K562 (cell line): ENCODE data around the gene IGLL1. TPM values are rescaled to one million over a fixed set of nuclear protein-coding genes. Genes with fewer than 3 reads are reported as not detected.

Experiments used
- E2F4 ChIP-seq: sonication (generic); formaldehyde crosslinking; IDR thresholded peaks from 2 replicates; pipeline ENCODE4 v1.8.0; 2022; ENCODE audit warnings: mild to moderate bottlenecking, low read depth, missing genetic modification reagents
- HIVEP1 ChIP-seq: fragments of 250-450 bp; sonication (Bioruptor Pico); IDR thresholded peaks from 2 replicates; pipeline ENCODE4 v1.4.0; 2020; ENCODE audit warnings: mild to moderate bottlenecking
- HOXB6 ChIP-seq: fragments of 250-450 bp; sonication (Bioruptor Pico); IDR thresholded peaks from 2 replicates; pipeline ENCODE4 v1.5.1; 2022; ENCODE audit warnings: mild to moderate bottlenecking, borderline replicate concordance
- ILF3 ChIP-seq: fragments of 450-650 bp; IDR thresholded peaks from 2 replicates; pipeline ENCODE4 v1.6.1; 2018; ENCODE audit warnings: antibody characterized with exemption, mild to moderate bottlenecking, moderate library complexity, borderline replicate concordance
- KLF10 ChIP-seq: fragments of 250-450 bp; sonication (Bioruptor Pico); IDR thresholded peaks from 2 replicates; pipeline ENCODE4 v1.6.1; 2021; ENCODE audit warnings: matching md5 sums
- MTA3 ChIP-seq: fragments of 450-650 bp; formaldehyde crosslinking; IDR thresholded peaks from 2 replicates; pipeline ENCODE4 v1.6.1; 2017; ENCODE audit warnings: mild to moderate bottlenecking, borderline replicate concordance
- PTRF ChIP-seq: fragments of 450-650 bp; IDR thresholded peaks from 2 replicates; pipeline ENCODE4 v1.6.1; 2016; ENCODE audit warnings: mild to moderate bottlenecking, missing genetic modification characterization, missing compliant biosample characterization
- RERE ChIP-seq: sonication (generic); formaldehyde crosslinking; IDR thresholded peaks from 2 replicates; pipeline ENCODE4 v1.8.0; 2023; ENCODE audit warnings: missing genetic modification reagents, mild to moderate bottlenecking, borderline replicate concordance
- ZNF354B ChIP-seq: fragments of 250-450 bp; sonication (Bioruptor Pico); IDR thresholded peaks from 2 replicates; pipeline ENCODE4 v1.4.0; 2020
- polyA plus RNA-seq, 8 experiments: library from polyadenylated mRNA; depleted of rRNA in 4 of 8; stranded (reverse) in 5 of 8; unstranded in 3 of 8; fragments of >200 nt; fragmentation: Nextera tagmentation in 2 of 8; fragmentation: Illumina TruSeq in 1 of 8; extraction: Ambion mirVana in 2 of 8; extraction: Trizol in 1 of 8; gene quantifications; 2 replicates each; pipeline versions ENCODE4 v1.2.1 to v1.2.3, GENCODE V29; 2011 to 2014; ENCODE audit warnings: inconsistent platforms in 1 of 8, missing spikeins in 1 of 8
- total RNA-seq, 7 experiments: library from RNA; depleted of rRNA in 6 of 7; stranded (reverse); fragments of >200 nt in 6 of 7; fragmentation: Illumina TruSeq in 2 of 7; extraction: Trizol in 2 of 7; gene quantifications; 2 replicates each; pipeline versions ENCODE4 v1.2.1 to v1.2.3, GENCODE V29; 2011 to 2021; ENCODE audit warnings: low replicate concordance in 1 of 7
- TF ChIP-seq, protein P1 (sequence below): sonication (generic); formaldehyde crosslinking; IDR thresholded peaks from 2 replicates; pipeline ENCODE4 v1.8.1; 2023; ENCODE audit warnings: mild to moderate bottlenecking, missing genetic modification reagents
- TF ChIP-seq, protein P2 (sequence below), 2 experiments: IDR thresholded peaks; 2 replicates each; pipeline ENCODE4 v1.6.1; 2012; ENCODE audit warnings: improper control_type of control experiment in 2 of 2, low read depth in 2 of 2, low read length in 2 of 2, borderline replicate concordance in 1 of 2
- TF ChIP-seq, protein P3 (sequence below): fragments of 250-450 bp; sonication (Bioruptor Pico); IDR thresholded peaks from 2 replicates; pipeline ENCODE4 v1.4.0; 2020

The IGLL1 gene
- total and polyA plus RNA-seq, 9 of the 15 experiments (the other 6 are each of a cell fraction or from before 2014, with no cell fraction given): 0.10 to 0.32 (median 0.20) TPM; not detected in 6

- TF ChIP-seq ILF3 (no peak), KLF10 (no peak), ZNF354B (CRISPR knock-in tag) (no peak), E2F4 (CRISPR knock-in tag) (no peak), MTA3 (no peak; the same call in 1 of the 2 replicates), PTRF (tag) (no peak), HIVEP1 (CRISPR knock-in tag) (no peak), RERE (CRISPR knock-in tag) (no peak), HOXB6 (CRISPR knock-in tag) (no peak)
- TF ChIP-seq, protein P1, sequence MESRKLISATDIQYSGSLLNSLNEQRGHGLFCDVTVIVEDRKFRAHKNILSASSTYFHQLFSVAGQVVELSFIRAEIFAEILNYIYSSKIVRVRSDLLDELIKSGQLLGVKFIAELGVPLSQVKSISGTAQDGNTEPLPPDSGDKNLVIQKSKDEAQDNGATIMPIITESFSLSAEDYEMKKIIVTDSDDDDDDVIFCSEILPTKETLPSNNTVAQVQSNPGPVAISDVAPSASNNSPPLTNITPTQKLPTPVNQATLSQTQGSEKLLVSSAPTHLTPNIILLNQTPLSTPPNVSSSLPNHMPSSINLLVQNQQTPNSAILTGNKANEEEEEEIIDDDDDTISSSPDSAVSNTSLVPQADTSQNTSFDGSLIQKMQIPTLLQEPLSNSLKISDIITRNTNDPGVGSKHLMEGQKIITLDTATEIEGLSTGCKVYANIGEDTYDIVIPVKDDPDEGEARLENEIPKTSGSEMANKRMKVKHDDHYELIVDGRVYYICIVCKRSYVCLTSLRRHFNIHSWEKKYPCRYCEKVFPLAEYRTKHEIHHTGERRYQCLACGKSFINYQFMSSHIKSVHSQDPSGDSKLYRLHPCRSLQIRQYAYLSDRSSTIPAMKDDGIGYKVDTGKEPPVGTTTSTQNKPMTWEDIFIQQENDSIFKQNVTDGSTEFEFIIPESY (CRISPR knock-in tag): no peak
- TF ChIP-seq, protein P2, sequence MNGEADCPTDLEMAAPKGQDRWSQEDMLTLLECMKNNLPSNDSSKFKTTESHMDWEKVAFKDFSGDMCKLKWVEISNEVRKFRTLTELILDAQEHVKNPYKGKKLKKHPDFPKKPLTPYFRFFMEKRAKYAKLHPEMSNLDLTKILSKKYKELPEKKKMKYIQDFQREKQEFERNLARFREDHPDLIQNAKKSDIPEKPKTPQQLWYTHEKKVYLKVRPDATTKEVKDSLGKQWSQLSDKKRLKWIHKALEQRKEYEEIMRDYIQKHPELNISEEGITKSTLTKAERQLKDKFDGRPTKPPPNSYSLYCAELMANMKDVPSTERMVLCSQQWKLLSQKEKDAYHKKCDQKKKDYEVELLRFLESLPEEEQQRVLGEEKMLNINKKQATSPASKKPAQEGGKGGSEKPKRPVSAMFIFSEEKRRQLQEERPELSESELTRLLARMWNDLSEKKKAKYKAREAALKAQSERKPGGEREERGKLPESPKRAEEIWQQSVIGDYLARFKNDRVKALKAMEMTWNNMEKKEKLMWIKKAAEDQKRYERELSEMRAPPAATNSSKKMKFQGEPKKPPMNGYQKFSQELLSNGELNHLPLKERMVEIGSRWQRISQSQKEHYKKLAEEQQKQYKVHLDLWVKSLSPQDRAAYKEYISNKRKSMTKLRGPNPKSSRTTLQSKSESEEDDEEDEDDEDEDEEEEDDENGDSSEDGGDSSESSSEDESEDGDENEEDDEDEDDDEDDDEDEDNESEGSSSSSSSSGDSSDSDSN (IDR thresholded peaks at IDR 0.05; ENCODE audit: borderline replicate concordance in 1 of 2, low read depth in 2 of 2, low read length in 2 of 2): no peak
- TF ChIP-seq, protein P3, sequence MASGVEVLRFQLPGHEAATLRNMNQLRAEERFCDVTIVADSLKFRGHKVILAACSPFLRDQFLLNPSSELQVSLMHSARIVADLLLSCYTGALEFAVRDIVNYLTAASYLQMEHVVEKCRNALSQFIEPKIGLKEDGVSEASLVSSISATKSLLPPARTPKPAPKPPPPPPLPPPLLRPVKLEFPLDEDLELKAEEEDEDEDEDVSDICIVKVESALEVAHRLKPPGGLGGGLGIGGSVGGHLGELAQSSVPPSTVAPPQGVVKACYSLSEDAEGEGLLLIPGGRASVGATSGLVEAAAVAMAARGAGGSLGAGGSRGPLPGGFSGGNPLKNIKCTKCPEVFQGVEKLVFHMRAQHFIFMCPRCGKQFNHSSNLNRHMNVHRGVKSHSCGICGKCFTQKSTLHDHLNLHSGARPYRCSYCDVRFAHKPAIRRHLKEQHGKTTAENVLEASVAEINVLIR (CRISPR knock-in tag): no peak
Observed at GRCh38 chr22:23539135-23539838, 40.8 kb downstream of the IGLL1 start (continued).
